Measurements from ENCODE around the gene ERBB4. TPM values are rescaled to one million over a fixed set of nuclear protein-coding genes. Genes with fewer than 3 reads are reported as not detected.

Gene ERBB4
- total and polyA plus RNA-seq, 10 of the 15 experiments (the other 5 are each of a cell fraction or from before 2014, with no cell fraction given), result under 0.01 to 0.23 (median 0.01) TPM; not detected in 4

DNA sequence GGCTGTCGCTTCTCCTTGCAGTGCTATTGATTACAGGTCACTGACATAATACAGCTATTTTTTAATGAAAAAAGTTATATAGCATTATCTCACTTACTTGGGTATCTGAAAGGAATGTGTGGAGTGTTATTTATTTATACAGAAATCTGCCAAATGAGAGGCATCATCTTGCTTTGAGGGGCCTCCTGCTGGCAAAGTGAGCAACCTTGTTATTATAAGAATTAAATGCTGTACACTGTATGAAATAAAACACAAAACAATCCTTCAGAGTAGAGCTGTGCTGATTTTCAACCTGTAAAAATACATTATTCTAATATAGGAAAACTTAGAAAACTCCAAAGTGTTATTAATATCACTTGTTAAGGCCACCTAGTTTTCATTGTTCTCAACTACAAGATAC is 20.9 kb downstream of the ERBB4 start:
- intact Hi-C loops (cut with micrococcal nuclease; ENCODE audit: unreplicated experiment), result no loop called here

DNA sequence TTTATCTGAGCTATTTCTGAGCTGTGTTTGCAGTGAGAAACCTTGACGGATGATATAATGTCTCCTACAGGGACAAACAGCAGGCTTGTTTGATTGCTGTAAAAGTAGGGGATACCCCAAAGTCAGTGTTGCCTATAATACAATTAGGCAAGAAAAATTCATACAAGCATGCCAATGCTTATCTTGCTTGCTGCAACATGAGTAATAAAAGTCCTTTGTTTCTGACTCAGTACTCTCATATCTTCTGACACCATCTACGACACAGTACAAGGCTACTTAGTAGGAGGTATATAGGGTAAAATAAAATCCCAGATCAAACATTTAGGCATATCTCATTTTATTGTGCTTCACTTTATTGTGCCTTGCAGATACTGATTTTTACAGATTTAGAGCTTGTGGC is 33.0 kb downstream of the ERBB4 start:
- Histone ChIP-seq H3K9me3 (replicated peaks; ENCODE audit: control insufficient read depth, insufficient read depth, low read length) (no peaks in the 10 kb centered on the region), H4K20me1 (ENCODE audit: control insufficient read depth, insufficient read depth) (no peaks in the 10 kb centered on the region), H3K27me3 (replicated peaks in 1 of 2; ENCODE audit: control insufficient read depth in 2 of 2, insufficient read depth in 2 of 2, low read length in 1 of 2) (no peaks in the 10 kb centered on the region), H3K36me3 (ENCODE audit: control insufficient read depth in 2 of 2, insufficient read depth in 2 of 2, low read length in 1 of 2) (no peaks in the 10 kb centered on the region), H3K4me3 (no peak overlapping the region), H3K9ac (ENCODE audit: control insufficient read depth, insufficient read depth, low read length) (no peak overlapping the region), H3K4me1 (ENCODE audit: control insufficient read depth, insufficient read depth, low read length) (no peaks in the 10 kb centered on the region), H3K4me2 (ENCODE audit: control insufficient read depth, insufficient read depth) (no peak overlapping the region), H3K27ac (ENCODE audit: control insufficient read depth, insufficient read depth) (no peak overlapping the region), H2AFZ (ENCODE audit: control insufficient read depth, low read depth, low read length) (no peak overlapping the region), H3K79me2 (ENCODE audit: control insufficient read depth, insufficient read depth, low read length) (no peaks in the 10 kb centered on the region)
- peak; percentile 74 for ATAC-seq
- no peak for FAIRE-seq
- ChIA-PET POLR2A (no interaction called here), SMC1A (ENCODE audit: uncharacterized antibody, unreplicated experiment) (interaction anchor here (1.3 kb wide), 1 partner anchor 14 kb away, joined by 3 read pairs; no protein-coding TSS in a partner anchor), RAD21 (ENCODE audit: unreplicated experiment) (no interaction called here), CTCF (no interaction called here)
- in situ Hi-C loops (cut with MboI), result no loop called here
- TF ChIP-seq, protein P1, sequence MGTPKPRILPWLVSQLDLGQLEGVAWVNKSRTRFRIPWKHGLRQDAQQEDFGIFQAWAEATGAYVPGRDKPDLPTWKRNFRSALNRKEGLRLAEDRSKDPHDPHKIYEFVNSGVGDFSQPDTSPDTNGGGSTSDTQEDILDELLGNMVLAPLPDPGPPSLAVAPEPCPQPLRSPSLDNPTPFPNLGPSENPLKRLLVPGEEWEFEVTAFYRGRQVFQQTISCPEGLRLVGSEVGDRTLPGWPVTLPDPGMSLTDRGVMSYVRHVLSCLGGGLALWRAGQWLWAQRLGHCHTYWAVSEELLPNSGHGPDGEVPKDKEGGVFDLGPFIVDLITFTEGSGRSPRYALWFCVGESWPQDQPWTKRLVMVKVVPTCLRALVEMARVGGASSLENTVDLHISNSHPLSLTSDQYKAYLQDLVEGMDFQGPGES (IDR thresholded peaks at IDR 0.05), result no peak
- TF ChIP-seq SIX5 (IDR thresholded peaks at IDR 0.05; ENCODE audit: low read depth, low read length, severe bottlenecking), result no peak
- TF ChIP-seq RB1 (IDR thresholded peaks at IDR 0.05; ENCODE audit: borderline replicate concordance), result no peak
- 0 out of 2 replicates have a peak, but pooled peaks have one; percentile 16 for TF ChIP-seq BCL11A (IDR thresholded peaks at IDR 0.05; ENCODE audit: low read depth, low read length)
- TF ChIP-seq, protein P2, sequence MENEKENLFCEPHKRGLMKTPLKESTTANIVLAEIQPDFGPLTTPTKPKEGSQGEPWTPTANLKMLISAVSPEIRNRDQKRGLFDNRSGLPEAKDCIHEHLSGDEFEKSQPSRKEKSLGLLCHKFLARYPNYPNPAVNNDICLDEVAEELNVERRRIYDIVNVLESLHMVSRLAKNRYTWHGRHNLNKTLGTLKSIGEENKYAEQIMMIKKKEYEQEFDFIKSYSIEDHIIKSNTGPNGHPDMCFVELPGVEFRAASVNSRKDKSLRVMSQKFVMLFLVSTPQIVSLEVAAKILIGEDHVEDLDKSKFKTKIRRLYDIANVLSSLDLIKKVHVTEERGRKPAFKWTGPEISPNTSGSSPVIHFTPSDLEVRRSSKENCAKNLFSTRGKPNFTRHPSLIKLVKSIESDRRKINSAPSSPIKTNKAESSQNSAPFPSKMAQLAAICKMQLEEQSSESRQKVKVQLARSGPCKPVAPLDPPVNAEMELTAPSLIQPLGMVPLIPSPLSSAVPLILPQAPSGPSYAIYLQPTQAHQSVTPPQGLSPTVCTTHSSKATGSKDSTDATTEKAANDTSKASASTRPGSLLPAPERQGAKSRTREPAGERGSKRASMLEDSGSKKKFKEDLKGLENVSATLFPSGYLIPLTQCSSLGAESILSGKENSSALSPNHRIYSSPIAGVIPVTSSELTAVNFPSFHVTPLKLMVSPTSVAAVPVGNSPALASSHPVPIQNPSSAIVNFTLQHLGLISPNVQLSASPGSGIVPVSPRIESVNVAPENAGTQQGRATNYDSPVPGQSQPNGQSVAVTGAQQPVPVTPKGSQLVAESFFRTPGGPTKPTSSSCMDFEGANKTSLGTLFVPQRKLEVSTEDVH (IDR thresholded peaks at IDR 0.05; ENCODE audit: low read depth, partially characterized antibody), result no peak
- TF ChIP-seq RFX5 (IDR thresholded peaks at IDR 0.05; ENCODE audit: low read depth, low read length), result no peak
- no peak for TF ChIP-seq ATF7 (IDR thresholded peaks at IDR 0.05; ENCODE audit: low read depth)
- TF ChIP-seq DPF2 (IDR thresholded peaks at IDR 0.05), result no peak
- TF ChIP-seq JUNB (IDR thresholded peaks at IDR 0.05), result peak; percentile 62
- TF ChIP-seq SMARCA5 (IDR thresholded peaks at IDR 0.05), result no peak
- TF ChIP-seq MEF2A (IDR thresholded peaks at IDR 0.05; ENCODE audit: insufficient read depth, low read depth, low read length), result no peak
- WGBS (ENCODE audit: insufficient coverage, insufficient replicate concordance, low lambda C conversion rate, missing lambda C conversion rate), result 21% methylated on average over 2 of the region's 2 CpGs
- intact Hi-C loops (cut with micrococcal nuclease; ENCODE audit: unreplicated experiment), result no loop called here
- DNase-seq (ENCODE audit: low read depth, low spot score), result no peak
- BruUV-seq (replicated peaks), result no TSS peak

More for the DNA sequence above, 20.9 kb downstream of the ERBB4 start:
- ATAC-seq (no peak), DNase-seq (ENCODE audit: low read depth, low spot score) (no peak), FAIRE-seq (no peak)
- H3K4me1 ChIP-seq (ENCODE audit: control insufficient read depth, insufficient read depth, low read length), result no peaks in the 10 kb centered on the region
- H3K4me2 ChIP-seq (ENCODE audit: control insufficient read depth, insufficient read depth), result no peak overlapping the region
- no peaks in the 10 kb centered on the region for H3K79me2 ChIP-seq (ENCODE audit: control insufficient read depth, insufficient read depth, low read length)
- WGBS (ENCODE audit: insufficient coverage, insufficient replicate concordance, low lambda C conversion rate, missing lambda C conversion rate), result 68% methylated on average over 1 of the region's 1 CpG
- BruUV-seq (replicated peaks), result no TSS peak
- H3K9me3 ChIP-seq (replicated peaks; ENCODE audit: control insufficient read depth, insufficient read depth, low read length), result no peaks in the 10 kb centered on the region
- H3K27ac ChIP-seq (ENCODE audit: control insufficient read depth, insufficient read depth), result no peak overlapping the region
- no peaks in the 10 kb centered on the region for H4K20me1 ChIP-seq (ENCODE audit: control insufficient read depth, insufficient read depth)
- no peak overlapping the region for H3K9ac ChIP-seq (ENCODE audit: control insufficient read depth, insufficient read depth, low read length)
- ChIA-PET POLR2A (no interaction called here), RAD21 (ENCODE audit: unreplicated experiment) (no interaction called here), SMC1A (ENCODE audit: uncharacterized antibody, unreplicated experiment) (interaction anchor here (1.7 kb wide), 1 partner anchor 15 kb away, joined by 4 read pairs; no protein-coding TSS in a partner anchor), CTCF (interaction anchor here (0.5 to 1.0 kb wide), 3 partner anchors 14 to 169 kb away, joined by 3 to 5 read pairs (median 3); no protein-coding TSS in a partner anchor)
- no peaks in the 10 kb centered on the region for H3K27me3 ChIP-seq (replicated peaks in 1 of 2; ENCODE audit: control insufficient read depth in 2 of 2, insufficient read depth in 2 of 2, low read length in 1 of 2)
- in situ Hi-C loops (cut with MboI), result no loop called here
- no peak for TF ChIP-seq HDAC6 (IDR thresholded peaks at IDR 0.05; ENCODE audit: unreplicated experiment)
- no peak for TF ChIP-seq MYB (IDR thresholded peaks at IDR 0.05; ENCODE audit: borderline replicate concordance, low read depth, low read length)
- H3K36me3 ChIP-seq (ENCODE audit: control insufficient read depth in 2 of 2, insufficient read depth in 2 of 2, low read length in 1 of 2), result no peaks in the 10 kb centered on the region
- no peak overlapping the region for H2AFZ ChIP-seq (ENCODE audit: control insufficient read depth, low read depth, low read length)
- H3K4me3 ChIP-seq, result no peak overlapping the region
